VCaP (cell line): ENCODE results near the gene COL9A3.

Source experiments
- H3K27ac ChIP-seq: fragments of 450-650 bp; 2 replicates; pipeline ENCODE4 v1.5.1; 2017
- CTCF ChIP-seq: fragments of 450-650 bp; conservative IDR thresholded peaks from 2 replicates; pipeline ENCODE4 v1.5.1; 2017; ENCODE audit warnings: mild to moderate bottlenecking, moderate library complexity

COL9A3 gene

GRCh38 chr20:62775206-62775605 lies 41.6 kb upstream of the COL9A3 start:
- TF ChIP-seq CTCF, result no peak
- no peak overlapping the region for H3K27ac ChIP-seq

- H3K27ac ChIP-seq, result no peak overlapping the region
- TF ChIP-seq CTCF, result no peak
These were observed 40.7 kb upstream of the COL9A3 start for GRCh38 chr20:62776035-62776691.

- no peak overlapping the region for H3K27ac ChIP-seq
- no peak for TF ChIP-seq CTCF
These were observed 39.9 kb upstream of the COL9A3 start for GRCh38 chr20:62776692-62777527.

- no peak for TF ChIP-seq CTCF
- H3K27ac ChIP-seq, result no peak overlapping the region
These were observed 39.4 kb upstream of the COL9A3 start for GRCh38 chr20:62777528-62777830.

- TF ChIP-seq CTCF, result no peak
- no peak overlapping the region for H3K27ac ChIP-seq
These were observed 38.8 kb upstream of the COL9A3 start for GRCh38 chr20:62778058-62778457.

GRCh38 chr20:62778601-62779416 lies 38.0 kb upstream of the COL9A3 start:
- TF ChIP-seq CTCF, result no peak
- no peak overlapping the region for H3K27ac ChIP-seq

GRCh38 chr20:62779417-62779685 lies 37.5 kb upstream of the COL9A3 start:
- H3K27ac ChIP-seq, result no peak overlapping the region

More at GRCh38 chr20:62779417-62779685, 37.5 kb upstream of the COL9A3 start:
- TF ChIP-seq CTCF, result no peak
